Activated T-helper 2 cell treated with anti-CD3 and anti-CD28 coated beads, Interferon-gamma antibody, Interleukin-2, Interleukin-4, amounts not matched to agents 10 μg/mL and 5 μg/mL and 100 μg/mL, durations not matched to agents 14 hours and 24 hours and 36 hours (primary cell): ENCODE results near the gene DDX20. TPM values are rescaled to one million over a fixed set of nuclear protein-coding genes. Genes with fewer than 3 reads are reported as not detected.
"Not testable (repeated sequence)": the region's sequence is repeated elsewhere in the genome, so short reads cannot be mapped to it uniquely, and the experiment has no call there.

Experiments used
- DNase-seq: peaks from one replicate; pipeline ENCODE4 v3.0.0; 2021; ENCODE audit warnings: low spot score
- H3K27ac Mint-ChIP-seq: one replicate; pipeline ENCODE4 v1.8.0; 2021; ENCODE audit warnings: mixed read lengths
- H3K27me3 Mint-ChIP-seq: one replicate; pipeline ENCODE4 v1.8.0; 2021; ENCODE audit warnings: low read depth, mixed read lengths
- H3K36me3 Mint-ChIP-seq: one replicate; pipeline ENCODE4 v1.8.0; 2021; ENCODE audit warnings: low read depth, mixed read lengths
- H3K4me1 Mint-ChIP-seq: one replicate; pipeline ENCODE4 v1.8.0; 2021; ENCODE audit warnings: low read depth, mixed read lengths
- H3K4me3 Mint-ChIP-seq: one replicate; pipeline ENCODE4 v1.8.0; 2021; ENCODE audit warnings: low read depth, mild to moderate bottlenecking, moderate library complexity, mixed read lengths
- H3K9me3 Mint-ChIP-seq: one replicate; pipeline ENCODE4 v1.8.0; 2021; ENCODE audit warnings: mixed read lengths
- intact Hi-C: fragments of 100-400 bp; cut with micrococcal nuclease; formaldehyde crosslinking; loops from one replicate; pipeline ENCODE4 v1.15.1; 2023
- total RNA-seq: library from RNA; stranded (reverse); gene quantifications from 2 replicates; pipeline ENCODE4 v1.2.3, GENCODE V29; 2022

The DDX20 gene
- total RNA-seq, 1 donor from 2014 or later: 18.6 TPM

- H3K27me3 Mint-ChIP-seq: peaks cover 19% of the 10 kb centered on the region
- no peaks in the 10 kb centered on the region for H3K9me3 Mint-ChIP-seq
- no peak overlapping the region for H3K27ac Mint-ChIP-seq
- no peak overlapping the region for H3K4me3 Mint-ChIP-seq
- intact Hi-C loops: loop anchor here (5.0 kb wide), 1 partner anchor 109 kb away; no protein-coding TSS in a partner anchor
- H3K4me1 Mint-ChIP-seq: peaks cover 24% of the 10 kb centered on the region
- no peak for DNase-seq
- H3K36me3 Mint-ChIP-seq: no peaks in the 10 kb centered on the region
Observed at GRCh38 chr1:111735858-111736544, 19.7 kb upstream of the DDX20 start.

- H3K27me3 Mint-ChIP-seq: peaks cover 24% of the 10 kb centered on the region
- H3K36me3 Mint-ChIP-seq: no peaks in the 10 kb centered on the region
- DNase-seq: no peak
- no peak overlapping the region for H3K4me3 Mint-ChIP-seq
- no peaks in the 10 kb centered on the region for H3K9me3 Mint-ChIP-seq
- peaks cover 24% of the 10 kb centered on the region for H3K4me1 Mint-ChIP-seq
- H3K27ac Mint-ChIP-seq: no peak overlapping the region
- intact Hi-C loops: loop anchor here (5.0 kb wide), 1 partner anchor 109 kb away; no protein-coding TSS in a partner anchor
Observed at GRCh38 chr1:111736548-111737215, 19.0 kb upstream of the DDX20 start.

DNA sequence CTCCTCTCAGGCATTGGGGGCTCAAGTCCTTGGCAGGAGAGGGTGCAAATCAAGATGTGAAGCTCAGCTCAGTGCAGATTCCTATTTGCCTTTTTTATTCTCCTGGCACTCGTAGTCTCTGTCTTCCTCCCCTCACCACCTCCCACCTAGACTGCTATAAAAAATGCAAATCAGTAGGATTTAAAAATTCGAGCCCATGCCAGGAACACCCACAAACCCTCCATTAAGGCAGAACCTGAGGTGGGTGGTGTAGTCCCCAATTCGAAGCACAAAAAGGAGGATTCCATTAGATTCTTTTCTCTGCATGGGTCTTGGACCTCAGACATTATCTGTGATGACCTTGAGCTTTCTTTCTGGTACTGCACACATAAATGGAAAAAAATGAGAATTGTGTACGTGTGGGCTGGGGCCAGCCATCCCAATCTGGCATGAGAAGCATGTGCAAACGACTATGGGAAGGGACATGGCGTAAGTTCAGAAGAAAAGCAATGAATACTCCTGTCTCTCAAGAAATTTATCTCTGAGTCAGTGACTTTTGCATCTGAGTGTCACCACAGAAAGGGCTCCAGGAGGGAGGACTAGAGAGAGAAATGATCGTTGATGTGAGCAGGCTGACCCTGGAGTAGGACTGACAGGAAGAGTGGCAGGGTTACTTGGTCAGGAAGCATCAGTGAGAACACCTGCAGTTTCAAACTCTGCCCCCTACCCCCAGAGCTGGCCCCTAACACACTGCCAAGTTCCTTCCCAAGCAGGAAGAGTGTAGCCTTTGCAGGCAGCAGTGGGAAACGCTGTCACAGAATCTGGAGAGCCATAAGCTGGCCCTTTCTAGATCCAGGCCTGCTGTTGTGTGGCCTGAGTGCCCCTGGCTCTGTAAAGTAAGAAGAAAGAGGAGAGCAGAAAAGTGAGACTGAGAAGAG lies 18.2 kb upstream of the DDX20 start:
- Mint-ChIP-seq H3K36me3 (no peaks in the 10 kb centered on the region), H3K4me3 (peak overlapping the region; percentile 80), H3K27ac (peak overlapping the region; percentile 32), H3K4me1 (peaks cover 24% of the 10 kb centered on the region), H3K9me3 (no peaks in the 10 kb centered on the region), H3K27me3 (peaks cover 31% of the 10 kb centered on the region)
- DNase-seq: no peak
- intact Hi-C loops: loop anchor here (2.0 to 5.0 kb wide), 3 partner anchors 19 to 231 kb away; no protein-coding TSS in a partner anchor

DNA sequence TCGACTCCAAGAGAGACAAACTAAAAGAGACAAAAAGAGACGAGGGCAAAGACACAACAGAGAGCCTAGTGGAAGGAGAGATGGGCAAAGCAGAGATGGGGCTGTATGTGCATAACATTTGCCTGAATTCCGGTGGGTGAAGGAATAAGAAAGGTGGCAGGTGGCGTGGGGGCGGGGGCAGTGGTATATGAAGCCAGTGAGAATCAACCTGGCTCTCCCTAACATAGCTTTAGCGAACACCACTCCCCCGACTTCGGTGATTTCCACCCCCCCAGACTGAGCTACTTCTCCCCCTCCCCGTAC lies 17.6 kb upstream of the DDX20 start:
- intact Hi-C loops: loop anchor here (2.0 to 5.0 kb wide), 3 partner anchors 19 to 231 kb away; no protein-coding TSS in a partner anchor
- DNase-seq: no peak
- Mint-ChIP-seq H3K36me3 (no peaks in the 10 kb centered on the region), H3K27me3 (peaks cover 34% of the 10 kb centered on the region), H3K27ac (peak overlapping the region; percentile 32), H3K4me1 (peaks cover 22% of the 10 kb centered on the region), H3K4me3 (peak overlapping the region; percentile 80), H3K9me3 (no peaks in the 10 kb centered on the region)

DNA sequence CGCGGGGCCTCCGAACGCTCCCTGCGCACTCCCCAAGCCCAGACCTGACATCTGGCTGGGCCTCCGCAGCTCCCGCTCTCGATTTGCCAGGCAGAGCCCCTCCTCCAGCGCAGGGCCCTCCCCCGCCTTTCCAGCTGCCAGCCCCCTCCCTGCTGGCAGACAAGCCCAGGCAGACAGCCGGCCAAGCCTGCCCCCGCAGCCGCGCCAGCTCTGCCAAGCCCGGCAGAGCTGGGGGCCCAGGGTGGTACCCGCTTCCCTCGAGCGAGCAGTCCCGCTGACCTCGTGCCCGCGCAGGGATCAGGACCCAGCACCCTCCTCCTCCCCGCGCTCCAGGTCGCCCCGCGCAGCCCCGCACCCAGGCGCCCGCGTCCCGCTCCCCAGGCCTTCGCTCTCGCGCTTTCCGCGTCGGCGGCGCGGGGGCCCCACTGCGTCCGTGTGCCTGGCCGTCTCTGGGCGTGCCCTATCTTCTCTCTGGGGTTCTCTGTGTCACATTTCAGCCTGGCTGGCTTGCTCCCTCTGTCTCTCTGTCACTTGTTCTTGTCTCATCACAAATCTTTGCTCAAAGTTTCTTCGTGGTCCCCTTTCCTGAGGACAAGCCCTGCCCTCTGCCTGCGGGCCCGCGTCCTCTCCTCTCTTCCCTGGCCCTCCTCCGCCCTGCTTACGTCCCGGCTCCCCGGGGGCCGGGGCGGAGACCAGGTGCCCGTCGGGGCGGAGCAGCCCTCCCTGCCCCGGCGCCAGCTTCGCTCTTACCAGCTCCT lies 17.1 kb upstream of the DDX20 start:
- Mint-ChIP-seq H3K36me3 (no peaks in the 10 kb centered on the region), H3K27me3 (peaks cover 36% of the 10 kb centered on the region), H3K9me3 (no peaks in the 10 kb centered on the region), H3K4me3 (peak overlapping the region; percentile 93), H3K27ac (peak overlapping the region; percentile 88), H3K4me1 (peaks cover 18% of the 10 kb centered on the region)
- intact Hi-C loops: loop anchor here (1.0 to 5.0 kb wide), 4 partner anchors 17 to 232 kb away; partner anchors contain the start of gene DDX20
- no peak for DNase-seq

GRCh38 chr1:111739194-111739924 lies 16.3 kb upstream of the DDX20 start, which contains the start of gene INKA2:
Gene INKA2 (minus strand): TSS chr1:111739395. CDS start chr1:111739242, 153 bp downstream.
- Mint-ChIP-seq H3K36me3 (no peaks in the 10 kb centered on the region), H3K27ac (peak within 1 kb of the TSS; percentile 88), H3K4me3 (peak within 1 kb of the TSS; percentile 93), H3K9me3 (no peaks in the 10 kb centered on the region), H3K27me3 (peaks cover 38% of the 10 kb centered on the region), H3K4me1 (peaks cover 16% of the 10 kb centered on the region)
- intact Hi-C loops: loop anchor here (1.0 to 5.0 kb wide), 4 partner anchors 16 to 233 kb away; partner anchors contain the start of gene DDX20
- DNase-seq: peak; percentile 80

- no peaks in the 10 kb centered on the region for H3K36me3 Mint-ChIP-seq
- H3K9me3 Mint-ChIP-seq: no peaks in the 10 kb centered on the region
- peak; percentile 38 for DNase-seq
- H3K27me3 Mint-ChIP-seq: peaks cover 42% of the 10 kb centered on the region
- H3K4me1 Mint-ChIP-seq: peaks cover 16% of the 10 kb centered on the region
- peak overlapping the region; percentile 93 for H3K4me3 Mint-ChIP-seq
- intact Hi-C loops: loop anchor here (1.0 to 10.0 kb wide), 5 partner anchors 15 to 1065 kb away; partner anchors contain the start of genes DDX20 and KCNA3
- H3K27ac Mint-ChIP-seq: peak overlapping the region; percentile 54
Observed at GRCh38 chr1:111739925-111740765, 15.6 kb upstream of the DDX20 start.

- not testable (repeated sequence) for H3K9me3 Mint-ChIP-seq, DNase-seq, H3K27ac Mint-ChIP-seq, H3K4me3 Mint-ChIP-seq, H3K36me3 Mint-ChIP-seq
- intact Hi-C loops: loop anchor here (10.0 kb wide), 1 partner anchor 1067 kb away; the partner anchor contains the start of gene KCNA3
- peaks cover 41% of the 10 kb centered on the region for H3K27me3 Mint-ChIP-seq
- peaks cover 24% of the 10 kb centered on the region for H3K4me1 Mint-ChIP-seq
Observed at GRCh38 chr1:111742292-111742691, 13.4 kb upstream of the DDX20 start.

GRCh38 chr1:111742938-111743549 lies 12.7 kb upstream of the DDX20 start:
- Mint-ChIP-seq H3K4me3 (no peak overlapping the region), H3K27me3 (peaks cover 34% of the 10 kb centered on the region), H3K9me3 (no peaks in the 10 kb centered on the region), H3K36me3 (no peaks in the 10 kb centered on the region), H3K4me1 (peaks cover 20% of the 10 kb centered on the region), H3K27ac (no peak overlapping the region)
- intact Hi-C loops: loop anchor here (10.0 kb wide), 1 partner anchor 1068 kb away; the partner anchor contains the start of gene KCNA3
- DNase-seq: no peak

DNA sequence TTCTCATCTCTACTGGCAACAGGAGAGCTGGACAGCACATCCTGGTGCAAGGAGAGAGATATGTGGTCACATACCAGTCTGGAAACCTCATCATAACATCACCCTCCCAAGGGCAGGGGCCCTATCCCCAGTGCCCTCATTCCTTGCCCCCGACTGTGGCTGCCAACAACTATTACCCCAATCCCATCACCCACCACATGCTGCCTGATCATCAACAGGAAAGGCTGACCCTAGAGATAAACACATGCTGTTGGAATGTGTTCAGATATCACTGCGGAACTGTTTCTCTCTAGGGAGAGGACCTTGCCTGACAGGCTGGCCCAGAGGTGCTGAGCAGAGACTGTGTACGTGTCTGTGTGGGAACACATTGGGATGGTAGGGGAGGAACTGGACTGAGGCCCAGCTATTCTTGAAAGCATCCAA lies 12.0 kb upstream of the DDX20 start:
- H3K27ac Mint-ChIP-seq: no peak overlapping the region
- no peak overlapping the region for H3K4me3 Mint-ChIP-seq
- H3K36me3 Mint-ChIP-seq: no peaks in the 10 kb centered on the region
- peaks cover 34% of the 10 kb centered on the region for H3K27me3 Mint-ChIP-seq
- H3K9me3 Mint-ChIP-seq: no peaks in the 10 kb centered on the region
- peaks cover 19% of the 10 kb centered on the region for H3K4me1 Mint-ChIP-seq
- intact Hi-C loops: loop anchor here (10.0 kb wide), 1 partner anchor 1069 kb away; the partner anchor contains the start of gene KCNA3
- no peak for DNase-seq
